Stimulated activated CD4-positive, alpha-beta T cell treated with anti-CD3 and anti-CD28 coated beads, Interleukin-12 subunit alpha, Interleukin-12 subunit beta, amount 100 ng/mL, for 24 hours (primary cell): ENCODE measurements around the gene UVSSA.

Experiments used
- DNase-seq, 2 experiments: peaks; one replicate each; pipeline ENCODE4 v3.0.0-alpha.2; 2020; ENCODE audit warnings: low read depth in 2 of 2

UVSSA gene

GRCh38 chr4:1346781-1347409 is at the start of gene UVSSA:
TSS of gene UVSSA (plus strand) at chr4:1347208. CDS start at chr4:1348092, 884 bp downstream.
- peak; percentile 100 for DNase-seq

GRCh38 chr4:1297456-1298325 is 49.3 kb upstream of the UVSSA start:
- DNase-seq = no peak

- DNase-seq = no peak
Measured at GRCh38 chr4:1298461-1298860, 48.5 kb upstream of the UVSSA start.

- DNase-seq = no peak
Measured at GRCh38 chr4:1299301-1299860, 47.6 kb upstream of the UVSSA start.

- no peak for DNase-seq
Measured at GRCh38 chr4:1300466-1301455, 46.2 kb upstream of the UVSSA start.

GRCh38 chr4:1302159-1302558 is 44.8 kb upstream of the UVSSA start:
- DNase-seq = no peak

GRCh38 chr4:1305261-1305711 is 41.7 kb upstream of the UVSSA start:
- no peak for DNase-seq

- DNase-seq = peak in 1 of 2 experiments; percentile 26
Measured at GRCh38 chr4:1305781-1306455, 41.1 kb upstream of the UVSSA start.

GRCh38 chr4:1307951-1308735 is 38.9 kb upstream of the UVSSA start:
- no peak for DNase-seq

GRCh38 chr4:1309261-1310010 is 37.6 kb upstream of the UVSSA start:
- DNase-seq = peak; percentile 33 to 50

GRCh38 chr4:1310031-1310795 is 36.8 kb upstream of the UVSSA start:
- no peak for DNase-seq

GRCh38 chr4:1310796-1311631 is 36.0 kb upstream of the UVSSA start:
- DNase-seq = no peak

GRCh38 chr4:1312821-1313640 is 34.0 kb upstream of the UVSSA start:
- DNase-seq = no peak

GRCh38 chr4:1315306-1315705 is 31.7 kb upstream of the UVSSA start:
- no peak for DNase-seq

- DNase-seq = no peak
Measured at GRCh38 chr4:1315836-1316536, 31.0 kb upstream of the UVSSA start.

- no peak for DNase-seq
Measured at GRCh38 chr4:1316537-1317168, 30.4 kb upstream of the UVSSA start.
